Urothelium cell line (cell line): Measurements from ENCODE around the gene VGLL4.
A peak's percentile ranks its signal among the peaks of the same experiment; 100 is the strongest.

Experiments
- DNase-seq: peaks from one replicate; pipeline ENCODE4 v3.0.0; 2011; ENCODE audit warnings: low spot score, mixed read lengths
- FAIRE-seq: peaks from 2 replicates; lab custom pipeline; 2011; peaks lifted over from hg19 to GRCh38; lab: Jason Lieb, UNC

Gene VGLL4

DNA sequence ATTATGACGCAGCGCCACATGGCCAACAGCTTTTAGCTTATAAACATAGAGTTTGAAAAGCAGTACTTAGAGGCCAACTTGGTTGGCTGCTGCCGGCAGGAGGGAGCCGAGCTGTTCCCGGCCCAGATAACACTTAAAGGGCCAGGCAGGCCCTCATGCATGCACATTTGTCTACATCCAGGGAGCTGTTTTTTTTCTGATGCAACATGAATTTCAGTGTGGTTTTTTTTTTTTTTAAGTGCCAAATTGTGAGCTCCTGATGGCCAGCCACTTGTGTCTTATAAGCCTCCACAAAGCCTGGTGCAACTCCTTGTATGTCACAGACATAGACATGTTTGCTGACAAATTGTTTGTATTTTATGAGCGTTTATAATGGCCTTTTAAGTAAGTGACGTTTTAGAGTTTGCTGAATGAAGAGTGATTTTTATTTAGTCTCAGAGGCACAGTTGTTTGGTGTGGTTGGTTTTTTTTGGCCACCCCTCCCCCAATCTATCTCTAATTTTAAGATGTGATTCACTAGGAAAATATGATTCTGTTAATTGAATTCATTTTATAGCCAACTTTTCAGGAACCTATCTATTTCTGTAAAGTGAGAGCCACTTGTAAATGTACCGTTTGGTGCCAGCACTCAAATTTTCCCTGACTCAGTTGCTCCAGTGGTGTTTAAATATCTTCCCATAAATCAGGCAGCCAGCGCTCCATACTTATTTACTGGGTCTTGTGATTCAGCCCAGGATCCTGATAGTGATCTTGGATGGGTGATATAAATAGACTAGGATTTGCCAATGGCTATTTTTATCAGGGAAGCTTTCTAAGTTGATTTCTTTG is 134.3 kb downstream of the VGLL4 start:
- DNase-seq (peak; percentile 69), FAIRE-seq (no peak)

DNA sequence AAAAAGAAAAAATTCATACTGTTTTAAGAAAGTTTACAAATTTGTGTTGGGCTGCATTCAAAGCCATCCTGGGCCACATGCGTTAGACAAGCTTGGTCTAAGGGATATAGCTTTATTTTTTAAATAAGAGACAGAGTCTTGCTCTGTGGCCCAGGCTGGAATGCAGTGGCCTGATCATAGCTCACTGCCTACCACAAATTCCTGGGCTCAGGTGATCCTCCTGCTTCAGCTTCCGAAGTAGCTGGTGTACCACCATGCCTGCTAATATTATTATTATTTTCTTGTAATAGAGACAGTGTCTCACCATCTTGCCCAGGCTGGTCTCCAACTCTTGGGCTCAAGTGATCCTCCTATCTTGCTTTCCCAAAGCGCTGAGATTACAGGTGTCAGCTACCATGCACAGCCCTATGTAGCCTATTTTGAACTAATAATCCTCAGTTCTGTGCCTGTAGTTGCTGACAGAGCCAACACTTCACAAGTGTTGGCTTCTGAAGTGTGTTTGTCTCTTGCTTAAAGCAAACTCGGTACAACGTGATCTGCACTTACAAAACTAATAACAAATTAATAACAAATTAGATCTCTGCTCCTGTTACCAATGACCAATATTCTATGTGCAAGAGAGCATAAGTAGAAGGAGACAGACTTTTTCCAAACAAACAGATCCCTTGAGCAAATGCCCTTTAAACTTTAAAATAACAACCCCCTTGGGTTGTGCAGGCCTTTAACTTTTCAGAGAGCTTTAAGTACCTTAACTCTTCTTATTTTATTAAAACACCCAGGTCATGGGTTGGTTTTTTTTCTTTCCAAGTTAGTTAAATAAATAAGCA is 135.2 kb downstream of the VGLL4 start:
- no peak for DNase-seq
- no peak for FAIRE-seq

DNA sequence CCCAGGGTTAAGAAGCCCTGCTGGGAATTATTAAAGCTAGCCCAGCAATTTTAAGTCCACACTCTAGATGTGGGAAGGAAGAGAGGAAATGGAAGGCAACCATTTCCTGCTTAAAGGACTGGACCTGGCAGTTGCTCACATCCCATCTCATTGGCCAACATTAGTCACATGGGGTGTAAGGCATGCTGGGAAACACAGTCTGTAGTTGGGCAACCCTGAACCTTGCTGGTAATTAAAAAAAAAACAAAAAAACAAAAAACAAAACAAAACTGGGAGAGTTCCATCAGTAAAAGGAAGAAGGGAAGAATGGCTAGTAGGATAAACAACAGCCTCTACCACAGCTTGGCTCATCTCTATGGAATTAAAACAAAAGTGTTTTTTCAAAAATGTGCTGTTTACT is 136.0 kb downstream of the VGLL4 start:
- no peak for DNase-seq
- FAIRE-seq: no peak
